KMS-11 (cell line): ENCODE results near the gene SND1.

Source experiments
- H2AFZ ChIP-seq: fragments of 200-600 bp; sonication (generic); 2 replicates; pipeline ENCODE4 v1.6.1; 2016; ENCODE audit warnings: antibody characterized with exemption, mixed run types, low read depth
- H3K27ac ChIP-seq: fragments of 200-600 bp; sonication (generic); 2 replicates; pipeline ENCODE4 v1.6.1; 2016; ENCODE audit warnings: mild to moderate bottlenecking, mixed run types
- H3K27me3 ChIP-seq: fragments of 200-600 bp; sonication (generic); 2 replicates; pipeline ENCODE4 v1.6.1; 2017; ENCODE audit warnings: mild to moderate bottlenecking, low read depth, mixed run types, moderate library complexity; ENCODE audit not compliant: insufficient read depth
- H3K36me3 ChIP-seq: fragments of 200-600 bp; sonication (generic); 2 replicates; pipeline ENCODE4 v1.6.1; 2017; ENCODE audit warnings: mild to moderate bottlenecking, mixed run types; ENCODE audit not compliant: insufficient read depth
- H3K4me1 ChIP-seq: fragments of 200-600 bp; sonication (generic); 2 replicates; pipeline ENCODE4 v1.6.1; 2016; ENCODE audit warnings: mild to moderate bottlenecking, low read depth, mixed run types; ENCODE audit not compliant: poor library complexity, severe bottlenecking
- H3K4me2 ChIP-seq: fragments of 200-600 bp; sonication (generic); 2 replicates; pipeline ENCODE4 v1.7.0; 2016; ENCODE audit warnings: mild to moderate bottlenecking, mixed run types
- H3K4me3 ChIP-seq: fragments of 200-600 bp; sonication (generic); IDR thresholded peaks from 2 replicates; pipeline ENCODE4 v1.6.1; 2017; ENCODE audit warnings: low read depth, low read length, mixed read lengths; ENCODE audit not compliant: insufficient read depth
- H3K79me2 ChIP-seq: fragments of 200-600 bp; sonication (generic); 2 replicates; pipeline ENCODE4 v1.6.1; 2016; ENCODE audit warnings: low read depth, mixed run types; ENCODE audit not compliant: insufficient read depth
- H3K9ac ChIP-seq: fragments of 200-600 bp; sonication (generic); 2 replicates; pipeline ENCODE4 v1.6.1; 2016; ENCODE audit warnings: mild to moderate bottlenecking, mixed run types
- H4K20me1 ChIP-seq: fragments of 200-600 bp; sonication (generic); 2 replicates; pipeline ENCODE4 v1.6.1; 2016; ENCODE audit warnings: mild to moderate bottlenecking, mixed run types; ENCODE audit not compliant: insufficient read depth
- TF ChIP-seq, protein P1 (sequence below): fragments of 200-600 bp; sonication (generic); conservative IDR thresholded peaks from 2 replicates; pipeline ENCODE4 v1.6.1; 2017; ENCODE audit warnings: low read depth, mild to moderate bottlenecking, antibody characterized with exemption, low read length, moderate library complexity, mixed read lengths

The SND1 gene

GRCh38 chr7:127651556-127652332 lies at the start of gene SND1:
SND1 (plus strand) TSS chr7:127652194; CDS start chr7:127652374, 180 bp downstream.
- Histone ChIP-seq H4K20me1 (peaks cover 29% of the 10 kb centered on the region), H3K4me3 (peak within 1 kb of the TSS; percentile 50), H3K79me2 (peaks cover 47% of the 10 kb centered on the region), H3K27ac (peak within 1 kb of the TSS; percentile 75), H3K4me2 (peak within 1 kb of the TSS; percentile 91), H3K4me1 (peaks cover 27% of the 10 kb centered on the region), H3K9ac (peak within 1 kb of the TSS; percentile 94), H3K36me3 (no peaks in the 10 kb centered on the region), H3K27me3 (no peaks in the 10 kb centered on the region), H2AFZ (peak within 1 kb of the TSS; percentile 89)
- TF ChIP-seq, protein P1, sequence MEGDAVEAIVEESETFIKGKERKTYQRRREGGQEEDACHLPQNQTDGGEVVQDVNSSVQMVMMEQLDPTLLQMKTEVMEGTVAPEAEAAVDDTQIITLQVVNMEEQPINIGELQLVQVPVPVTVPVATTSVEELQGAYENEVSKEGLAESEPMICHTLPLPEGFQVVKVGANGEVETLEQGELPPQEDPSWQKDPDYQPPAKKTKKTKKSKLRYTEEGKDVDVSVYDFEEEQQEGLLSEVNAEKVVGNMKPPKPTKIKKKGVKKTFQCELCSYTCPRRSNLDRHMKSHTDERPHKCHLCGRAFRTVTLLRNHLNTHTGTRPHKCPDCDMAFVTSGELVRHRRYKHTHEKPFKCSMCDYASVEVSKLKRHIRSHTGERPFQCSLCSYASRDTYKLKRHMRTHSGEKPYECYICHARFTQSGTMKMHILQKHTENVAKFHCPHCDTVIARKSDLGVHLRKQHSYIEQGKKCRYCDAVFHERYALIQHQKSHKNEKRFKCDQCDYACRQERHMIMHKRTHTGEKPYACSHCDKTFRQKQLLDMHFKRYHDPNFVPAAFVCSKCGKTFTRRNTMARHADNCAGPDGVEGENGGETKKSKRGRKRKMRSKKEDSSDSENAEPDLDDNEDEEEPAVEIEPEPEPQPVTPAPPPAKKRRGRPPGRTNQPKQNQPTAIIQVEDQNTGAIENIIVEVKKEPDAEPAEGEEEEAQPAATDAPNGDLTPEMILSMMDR, result no peak

DNA sequence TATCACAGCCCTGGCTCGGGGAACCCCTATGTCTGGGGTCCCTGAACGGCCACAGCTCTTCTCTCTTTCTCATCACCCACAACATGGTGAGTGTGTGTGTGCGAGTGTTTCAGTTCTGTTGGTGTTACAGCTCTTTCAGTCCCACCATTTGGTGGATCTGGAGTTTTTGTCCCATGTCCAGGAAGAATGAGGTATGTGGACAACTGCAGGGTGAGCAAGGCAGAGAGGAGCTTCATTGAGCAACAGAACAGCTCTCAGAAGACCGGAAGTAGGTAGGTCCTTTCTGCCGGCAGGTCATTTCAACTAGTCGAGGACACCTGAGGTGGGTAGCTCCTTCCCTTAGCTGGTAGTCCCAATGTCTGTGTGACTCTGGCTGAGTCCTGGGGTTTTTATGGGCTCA lies 43.5 kb upstream of the SND1 start:
- Histone ChIP-seq H3K4me2 (no peak overlapping the region), H3K36me3 (no peaks in the 10 kb centered on the region), H3K9ac (no peak overlapping the region), H3K27ac (no peak overlapping the region), H3K4me1 (no peaks in the 10 kb centered on the region), H3K4me3 (no peak overlapping the region), H2AFZ (no peak overlapping the region), H3K79me2 (no peaks in the 10 kb centered on the region), H3K27me3 (no peaks in the 10 kb centered on the region), H4K20me1 (no peaks in the 10 kb centered on the region)
- TF ChIP-seq, protein P1, result no peak

GRCh38 chr7:127609297-127609696 lies 42.7 kb upstream of the SND1 start:
- H3K27me3 ChIP-seq, result no peaks in the 10 kb centered on the region
- no peaks in the 10 kb centered on the region for H3K79me2 ChIP-seq
- H3K27ac ChIP-seq, result no peak overlapping the region
- TF ChIP-seq, protein P1, result no peak
- no peak overlapping the region for H3K4me2 ChIP-seq
- no peaks in the 10 kb centered on the region for H4K20me1 ChIP-seq
- no peak overlapping the region for H3K9ac ChIP-seq
- no peak overlapping the region for H2AFZ ChIP-seq
- no peaks in the 10 kb centered on the region for H3K36me3 ChIP-seq
- no peaks in the 10 kb centered on the region for H3K4me1 ChIP-seq
- no peak overlapping the region for H3K4me3 ChIP-seq

DNA sequence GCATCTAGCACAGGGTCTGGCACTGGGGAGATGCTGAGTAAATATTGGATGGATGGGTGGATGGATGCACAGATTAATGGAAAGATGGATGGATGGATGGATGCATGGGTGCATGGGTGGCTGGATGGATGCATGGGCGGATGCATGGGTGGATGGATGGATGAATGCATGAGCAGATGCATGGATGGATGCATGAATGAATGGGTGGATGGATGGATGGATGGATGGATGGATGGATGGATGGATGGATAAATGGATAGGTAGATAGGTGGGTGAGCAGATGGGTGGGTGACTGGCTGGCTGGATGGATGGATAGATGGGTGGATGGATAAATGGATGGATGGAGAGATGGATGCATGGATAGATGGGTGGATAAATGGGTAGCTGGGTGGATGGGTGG lies 39.7 kb upstream of the SND1 start:
- Histone ChIP-seq H3K36me3 (no peaks in the 10 kb centered on the region), H3K4me1 (no peaks in the 10 kb centered on the region), H3K27ac (no peak overlapping the region), H3K4me2 (no peak overlapping the region), H3K4me3 (no peak overlapping the region), H3K9ac (no peak overlapping the region), H4K20me1 (no peaks in the 10 kb centered on the region), H2AFZ (no peak overlapping the region), H3K79me2 (no peaks in the 10 kb centered on the region), H3K27me3 (peaks cover 3% of the 10 kb centered on the region; the same call in 1 of the 2 replicates)
- TF ChIP-seq, protein P1, result no peak
